Loucy (cell line): ENCODE results near the gene STRIP2.

Source experiments
- H2AFZ ChIP-seq: fragments of 200-600 bp; sonication (generic); 2 replicates; pipeline ENCODE4 v1.6.0; 2016; ENCODE audit warnings: antibody characterized with exemption, mild to moderate bottlenecking, low read length, moderate library complexity
- H3F3A ChIP-seq: fragments of 200-600 bp; 2 replicates; pipeline ENCODE4 v1.6.0; 2016; ENCODE audit warnings: antibody characterized with exemption, low read depth, mild to moderate bottlenecking
- H3K27me3 ChIP-seq: fragments of 200-600 bp; sonication (generic); 2 replicates; pipeline ENCODE4 v1.6.1; 2014; ENCODE audit warnings: low read length, mild to moderate bottlenecking; ENCODE audit not compliant: insufficient read depth, poor library complexity, severe bottlenecking
- H3K36me3 ChIP-seq: fragments of 200-600 bp; sonication (generic); 2 replicates; pipeline ENCODE4 v1.6.1; 2016; ENCODE audit warnings: low read length; ENCODE audit not compliant: insufficient read depth
- H3K4me1 ChIP-seq: fragments of 200-600 bp; sonication (generic); 2 replicates; pipeline ENCODE4 v1.5.1; 2014; ENCODE audit warnings: low read length, mild to moderate bottlenecking; ENCODE audit not compliant: insufficient read depth, poor library complexity, severe bottlenecking
- H3K4me2 ChIP-seq: fragments of 200-600 bp; sonication (generic); 2 replicates; pipeline ENCODE4 v1.6.0; 2014; ENCODE audit warnings: antibody characterized with exemption, low read length, low read depth, mild to moderate bottlenecking; ENCODE audit not compliant: poor library complexity, severe bottlenecking
- H3K4me3 ChIP-seq: fragments of 200-600 bp; sonication (generic); 2 replicates; pipeline ENCODE4 v1.5.1; 2014; ENCODE audit warnings: low read length, mild to moderate bottlenecking, mixed read lengths; ENCODE audit not compliant: poor library complexity, severe bottlenecking
- H3K79me2 ChIP-seq: fragments of 200-600 bp; sonication (generic); 2 replicates; pipeline ENCODE4 v1.6.1; 2014; ENCODE audit warnings: low read length; ENCODE audit not compliant: insufficient read depth
- H3K9ac ChIP-seq: fragments of 200-600 bp; sonication (generic); 2 replicates; pipeline ENCODE4 v1.6.0; 2014; ENCODE audit warnings: mild to moderate bottlenecking, low read depth, low read length, moderate library complexity; ENCODE audit not compliant: poor library complexity, severe bottlenecking
- H3K9me2 ChIP-seq: fragments of 200-600 bp; sonication (generic); replicated peaks from 2 replicates; pipeline ENCODE4 v1.6.1; 2016; ENCODE audit warnings: low read depth, low read length, mixed read lengths
- H3K9me3 ChIP-seq: fragments of 200-600 bp; sonication (generic); 2 replicates; pipeline ENCODE4 v1.6.1; 2014; ENCODE audit warnings: mild to moderate bottlenecking, antibody characterized with exemption, low read length, low read depth; ENCODE audit not compliant: insufficient read depth
- H4K20me1 ChIP-seq: fragments of 200-600 bp; sonication (generic); 2 replicates; pipeline ENCODE4 v1.6.0; 2014; ENCODE audit warnings: antibody characterized with exemption, low read length, mild to moderate bottlenecking; ENCODE audit not compliant: insufficient read depth, poor library complexity, severe bottlenecking
- CTCF ChIP-seq: fragments of 200-600 bp; sonication (generic); conservative IDR thresholded peaks from 2 replicates; pipeline ENCODE4 v1.5.1; 2014; ENCODE audit warnings: mild to moderate bottlenecking, antibody characterized with exemption, low read length
- EZH2phosphoT487 ChIP-seq: fragments of 200-600 bp; IDR thresholded peaks from 2 replicates; pipeline ENCODE4 v1.6.1; 2018; ENCODE audit warnings: antibody characterized with exemption, mild to moderate bottlenecking, moderate library complexity, borderline replicate concordance

The STRIP2 gene

GRCh38 chr7:129503725-129504124 lies 69.5 kb downstream of the STRIP2 start:
- no peak overlapping the region for H3K4me2 ChIP-seq
- no peaks in the 10 kb centered on the region for H3K9me2 ChIP-seq
- no peaks in the 10 kb centered on the region for H3K27me3 ChIP-seq
- H3K36me3 ChIP-seq = no peaks in the 10 kb centered on the region
- TF ChIP-seq EZH2phosphoT487 = no peak
- TF ChIP-seq CTCF = no peak
- no peaks in the 10 kb centered on the region for H3K4me1 ChIP-seq
- no peak overlapping the region for H3K9ac ChIP-seq
- no peaks in the 10 kb centered on the region for H3K79me2 ChIP-seq
- H3F3A ChIP-seq = no peaks in the 10 kb centered on the region
- no peak overlapping the region for H3K4me3 ChIP-seq
- no peaks in the 10 kb centered on the region for H4K20me1 ChIP-seq
- H3K9me3 ChIP-seq = no peaks in the 10 kb centered on the region
- no peak overlapping the region for H2AFZ ChIP-seq

GRCh38 chr7:129512192-129512591 lies 78.0 kb downstream of the STRIP2 start:
- Histone ChIP-seq H3K27me3 (no peaks in the 10 kb centered on the region), H3K9me2 (no peaks in the 10 kb centered on the region), H3K36me3 (no peaks in the 10 kb centered on the region), H3K79me2 (no peaks in the 10 kb centered on the region), H3K4me2 (no peak overlapping the region), H2AFZ (peak overlapping the region; percentile 7; the same call in 1 of the 2 replicates), H3K4me3 (no peak overlapping the region), H3K9ac (no peak overlapping the region), H4K20me1 (no peaks in the 10 kb centered on the region), H3F3A (no peaks in the 10 kb centered on the region), H3K4me1 (no peaks in the 10 kb centered on the region), H3K9me3 (no peaks in the 10 kb centered on the region)
- no peak for TF ChIP-seq EZH2phosphoT487
- TF ChIP-seq CTCF = no peak

- no peak overlapping the region for H3K4me2 ChIP-seq
- no peaks in the 10 kb centered on the region for H3K36me3 ChIP-seq
- H3F3A ChIP-seq = no peaks in the 10 kb centered on the region
- no peaks in the 10 kb centered on the region for H3K9me3 ChIP-seq
- H3K9ac ChIP-seq = no peak overlapping the region
- TF ChIP-seq EZH2phosphoT487 (no peak), CTCF (no peak)
- no peaks in the 10 kb centered on the region for H3K27me3 ChIP-seq
- H3K9me2 ChIP-seq = no peaks in the 10 kb centered on the region
- no peaks in the 10 kb centered on the region for H4K20me1 ChIP-seq
- no peaks in the 10 kb centered on the region for H3K4me1 ChIP-seq
- no peak overlapping the region for H3K4me3 ChIP-seq
- no peaks in the 10 kb centered on the region for H3K79me2 ChIP-seq
- H2AFZ ChIP-seq = no peak overlapping the region
Observed at GRCh38 chr7:129513546-129513945, 79.3 kb downstream of the STRIP2 start.
